HTR-8/SVneo (cell line): ENCODE results near the gene TMEM61.
"Not testable (repeated sequence)": the region's sequence is repeated elsewhere in the genome, so short reads cannot be mapped to it uniquely, and the experiment has no call there.

Experiments used
- DNase-seq: peaks from one replicate; pipeline ENCODE4 v3.0.0; 2011; ENCODE audit warnings: low spot score, mixed read lengths; ENCODE audit not compliant: insufficient read length
- FAIRE-seq: peaks from 2 replicates; lab custom pipeline; 2011; peaks lifted over from hg19 to GRCh38; lab: Jason Lieb, UNC

TMEM61 gene

GRCh38 chr1:54959241-54959640, 21.2 kb upstream of the TMEM61 start:
- no peak for FAIRE-seq
- DNase-seq: no peak

DNA sequence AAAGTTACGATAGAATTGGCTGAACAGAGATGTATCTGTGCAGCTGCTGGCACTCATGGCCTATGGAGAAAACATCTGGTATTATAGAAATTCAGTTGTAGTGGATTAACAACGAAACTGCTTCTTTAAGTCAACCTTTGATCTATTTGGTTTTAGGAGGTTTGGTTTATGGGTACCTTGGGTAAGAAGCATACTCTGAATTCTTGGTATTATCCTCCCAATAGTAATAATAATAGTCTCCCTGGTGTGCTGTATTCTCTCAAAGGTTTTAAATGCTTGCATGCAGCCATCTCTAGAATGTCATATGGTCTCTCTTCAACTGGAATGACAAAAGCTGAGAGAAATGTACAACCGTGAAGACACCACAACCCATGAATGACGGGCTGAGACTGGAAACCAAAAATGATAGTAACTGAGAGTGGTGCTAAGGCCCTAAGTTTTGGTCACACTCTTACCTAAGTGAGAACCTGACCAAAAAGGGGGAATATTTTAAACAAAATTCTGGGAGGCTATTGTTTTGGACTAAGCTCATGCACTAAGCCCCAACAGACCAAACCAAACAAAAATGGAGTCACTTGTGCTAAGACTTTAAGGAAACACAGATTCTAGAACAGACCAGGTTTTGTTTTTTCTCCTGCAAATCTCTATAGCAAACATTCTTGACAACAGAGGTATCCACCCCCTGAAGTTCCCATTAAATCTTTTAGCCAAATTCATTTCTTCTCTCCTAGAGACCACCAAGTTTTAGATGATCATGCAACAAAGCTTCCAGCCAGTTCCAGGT, 17.6 kb upstream of the TMEM61 start:
- no peak for FAIRE-seq
- DNase-seq: no peak

DNA sequence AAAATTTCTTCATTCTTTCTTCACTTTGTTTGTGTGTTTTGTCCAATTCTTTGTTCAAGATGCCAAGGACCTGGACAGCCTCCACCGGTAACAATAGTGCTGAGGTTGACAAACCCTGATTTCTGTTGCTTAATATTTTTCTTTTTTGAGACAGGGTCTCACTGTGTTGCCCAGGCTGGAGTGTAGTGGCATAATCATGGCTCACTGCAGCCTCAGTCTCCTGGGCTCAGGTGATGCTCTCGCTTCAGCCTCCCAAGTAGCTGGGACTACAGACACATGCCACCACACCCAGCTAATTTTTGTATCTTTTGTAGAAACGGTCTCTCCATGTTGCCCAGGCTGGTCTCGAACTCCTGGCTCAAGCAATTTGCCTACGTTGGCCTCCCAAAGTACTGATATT, 16.6 kb upstream of the TMEM61 start:
- FAIRE-seq: not testable (repeated sequence)

GRCh38 chr1:54965624-54966340, 14.6 kb upstream of the TMEM61 start:
- FAIRE-seq: no peak
- no peak for DNase-seq

More for the DNA sequence above, 16.6 kb upstream of the TMEM61 start:
- not testable (repeated sequence) for DNase-seq

DNA sequence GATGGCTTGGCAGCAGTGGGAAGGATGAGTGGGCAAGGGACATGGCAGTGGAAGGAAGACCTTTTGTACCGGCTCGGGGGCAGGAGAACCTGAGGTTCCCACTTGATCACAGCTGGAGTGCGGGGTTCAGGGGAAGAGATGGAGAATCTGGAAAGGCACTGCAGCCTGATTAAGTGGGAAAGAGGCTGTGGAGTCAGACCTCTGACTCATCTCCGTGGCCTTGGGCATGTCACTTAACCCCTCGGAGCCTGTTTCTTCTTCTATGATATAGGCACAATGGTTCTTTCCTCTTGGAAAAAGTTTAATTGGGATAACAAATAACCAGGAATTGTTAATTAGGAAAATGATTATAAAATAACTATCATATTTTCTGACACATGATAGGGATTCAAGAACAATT, 13.1 kb upstream of the TMEM61 start:
- no peak for FAIRE-seq
- no peak for DNase-seq

DNA sequence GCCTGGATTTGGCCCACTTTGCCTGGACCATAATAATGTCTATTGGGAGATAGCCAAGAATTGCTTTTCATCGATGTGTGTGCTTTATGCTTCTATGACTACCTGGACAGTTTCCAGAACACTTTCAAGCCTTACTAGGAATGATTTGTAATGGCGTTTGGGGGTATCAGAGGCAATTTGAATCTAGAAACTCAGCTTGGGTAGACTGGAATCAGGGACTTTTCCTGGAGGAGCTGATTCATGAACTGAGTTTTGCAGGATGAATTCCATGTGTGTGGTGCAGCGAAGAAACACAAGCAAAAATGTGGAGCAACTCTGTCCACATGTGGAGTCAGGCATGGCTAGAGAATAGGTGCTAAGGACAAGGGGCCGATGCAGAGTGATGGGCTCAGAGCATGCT, 11.9 kb upstream of the TMEM61 start:
- no peak for FAIRE-seq

GRCh38 chr1:54969879-54970278, 10.5 kb upstream of the TMEM61 start:
- FAIRE-seq (no peak), DNase-seq (no peak)

More for the DNA sequence above, 11.9 kb upstream of the TMEM61 start:
- DNase-seq: no peak

GRCh38 chr1:54970901-54971300, 9.5 kb upstream of the TMEM61 start:
- no peak for FAIRE-seq

GRCh38 chr1:54971317-54971791, 9.1 kb upstream of the TMEM61 start:
- FAIRE-seq (peak; percentile 40), DNase-seq (peak; percentile 45)

More at GRCh38 chr1:54970901-54971300, 9.5 kb upstream of the TMEM61 start:
- no peak for DNase-seq

DNA sequence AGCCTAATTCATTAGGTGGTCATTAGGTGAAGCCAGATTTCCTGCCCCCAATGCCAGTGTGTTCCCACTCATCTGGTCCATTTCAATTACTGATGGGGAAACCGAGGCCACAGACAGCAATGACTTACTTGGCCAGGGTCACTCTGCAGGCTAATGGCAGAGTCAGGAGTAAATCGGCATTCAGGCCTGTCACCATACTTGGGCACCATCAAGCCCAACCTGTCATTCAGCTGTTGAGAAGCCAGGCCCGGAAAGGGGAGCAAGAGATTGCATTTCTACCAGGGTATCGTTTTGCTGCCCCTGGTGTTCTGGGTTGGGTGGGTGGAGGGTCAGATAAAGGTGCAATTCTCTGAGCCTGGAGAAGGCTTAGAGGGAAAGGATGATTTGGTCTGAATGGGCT, 8.0 kb upstream of the TMEM61 start:
- DNase-seq: no peak
- no peak for FAIRE-seq

DNA sequence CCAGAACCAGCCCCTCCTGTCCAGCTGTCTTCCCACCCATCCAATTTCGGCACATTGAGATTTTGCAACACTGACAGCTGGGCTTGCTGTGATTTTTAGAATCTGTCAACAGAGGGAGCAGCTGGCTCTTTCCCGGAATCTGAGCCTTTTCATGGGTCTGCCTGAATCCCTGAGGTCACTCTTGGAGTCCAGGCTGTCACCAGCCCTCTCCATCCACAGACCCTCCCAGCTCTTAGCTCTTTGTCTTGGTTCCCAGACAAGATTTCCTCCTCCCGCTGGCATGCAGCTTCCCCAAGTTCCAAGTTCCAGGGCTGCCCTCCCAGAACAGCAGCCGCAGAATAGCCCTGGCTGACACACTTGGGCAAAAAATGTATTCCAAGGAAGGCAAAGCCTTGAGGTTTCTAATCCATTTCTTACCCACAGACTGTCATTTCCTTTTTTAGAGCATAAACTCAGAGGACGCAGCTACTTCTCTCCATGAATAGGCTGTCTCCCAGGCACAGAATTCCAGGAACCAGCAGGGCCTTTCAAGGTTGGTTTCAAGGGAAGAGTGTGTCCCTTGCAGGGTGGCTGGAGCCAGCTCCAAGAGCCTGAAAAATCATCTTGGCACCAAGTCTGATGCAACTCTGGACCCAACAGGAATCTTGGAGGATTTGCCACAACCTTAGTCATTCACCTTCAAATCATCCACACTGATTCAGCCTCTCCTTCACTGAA, 7.1 kb upstream of the TMEM61 start:
- FAIRE-seq (no peak), DNase-seq (peak; percentile 37)

DNA sequence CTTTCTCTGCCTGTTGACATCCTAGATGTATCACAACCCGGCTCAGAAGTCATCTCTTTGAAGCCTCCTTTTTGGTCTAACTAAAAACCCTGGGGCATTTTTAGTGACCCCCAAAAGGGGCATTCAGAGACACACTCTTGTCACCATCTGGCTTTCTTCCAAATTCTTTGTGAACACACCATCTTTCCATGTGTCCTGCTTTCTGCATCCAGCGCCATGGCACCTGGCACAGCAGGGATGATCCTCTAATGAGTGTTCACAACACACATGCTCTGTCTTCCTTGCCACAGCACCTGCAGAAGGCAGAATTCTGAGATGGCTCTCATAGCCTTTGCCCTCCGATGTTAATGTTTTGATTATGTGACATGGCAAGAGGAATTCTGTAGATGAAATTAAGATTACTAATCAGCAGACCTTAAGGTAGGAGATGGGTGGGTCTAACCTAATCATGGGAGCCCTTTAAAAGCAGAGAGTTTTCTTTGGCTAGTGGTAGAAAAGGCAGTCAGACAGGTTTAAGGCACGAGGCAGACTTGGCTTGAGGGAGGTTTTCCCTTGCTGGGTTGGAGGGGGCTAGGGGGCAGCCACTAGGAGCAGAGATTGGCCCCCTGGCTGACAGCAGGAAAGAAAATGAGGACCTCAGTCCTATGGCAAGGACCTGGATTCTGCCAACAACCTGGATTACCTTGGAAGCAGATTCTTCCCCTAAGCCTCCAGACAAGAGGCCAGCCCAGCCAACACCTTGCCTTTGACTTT, 4.9 kb upstream of the TMEM61 start:
- no peak for DNase-seq
- FAIRE-seq: no peak

GRCh38 chr1:54976747-54977146, 3.7 kb upstream of the TMEM61 start:
- DNase-seq (no peak), FAIRE-seq (no peak)

DNA sequence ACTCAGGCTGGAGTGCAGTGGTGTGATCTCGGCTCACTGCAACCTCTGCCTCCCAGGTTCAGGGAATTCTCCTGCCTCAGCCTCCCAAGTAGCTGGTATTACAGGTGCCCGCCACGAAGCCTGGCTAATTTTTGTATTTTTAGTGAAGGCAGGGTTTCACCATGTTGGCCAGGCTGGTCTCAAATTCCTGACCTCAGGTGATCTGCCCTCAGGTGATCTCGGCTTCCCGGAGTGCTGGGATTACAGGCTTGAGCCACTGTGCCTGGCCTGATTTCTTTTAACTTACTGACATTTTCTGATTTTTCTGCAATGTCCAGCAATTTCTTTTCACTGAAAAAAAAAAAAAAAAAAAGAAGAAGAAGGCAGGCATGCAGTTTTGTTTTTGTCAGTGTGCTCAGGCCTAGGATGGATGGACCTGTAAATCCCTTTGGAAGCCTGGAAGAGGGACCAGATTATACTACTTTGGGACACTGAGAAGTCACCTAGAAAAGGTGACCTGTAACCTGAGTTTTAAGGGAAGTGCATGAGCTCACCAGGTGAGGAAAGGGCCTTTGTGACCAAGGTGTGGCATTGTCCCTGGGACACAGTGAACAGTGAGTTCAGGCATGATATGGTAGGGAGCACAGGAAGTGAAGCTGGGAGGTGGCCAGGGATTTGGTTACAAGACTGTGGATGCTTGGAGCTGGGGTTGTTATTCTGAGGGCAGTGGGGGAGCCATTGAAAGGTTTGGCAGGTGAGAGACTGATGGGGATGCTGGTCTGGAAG, 2.7 kb upstream of the TMEM61 start:
- FAIRE-seq: no peak

GRCh38 chr1:54978528-54979326, 1.7 kb upstream of the TMEM61 start:
- DNase-seq: no peak
- no peak for FAIRE-seq

More for the DNA sequence above, 2.7 kb upstream of the TMEM61 start:
- no peak for DNase-seq

DNA sequence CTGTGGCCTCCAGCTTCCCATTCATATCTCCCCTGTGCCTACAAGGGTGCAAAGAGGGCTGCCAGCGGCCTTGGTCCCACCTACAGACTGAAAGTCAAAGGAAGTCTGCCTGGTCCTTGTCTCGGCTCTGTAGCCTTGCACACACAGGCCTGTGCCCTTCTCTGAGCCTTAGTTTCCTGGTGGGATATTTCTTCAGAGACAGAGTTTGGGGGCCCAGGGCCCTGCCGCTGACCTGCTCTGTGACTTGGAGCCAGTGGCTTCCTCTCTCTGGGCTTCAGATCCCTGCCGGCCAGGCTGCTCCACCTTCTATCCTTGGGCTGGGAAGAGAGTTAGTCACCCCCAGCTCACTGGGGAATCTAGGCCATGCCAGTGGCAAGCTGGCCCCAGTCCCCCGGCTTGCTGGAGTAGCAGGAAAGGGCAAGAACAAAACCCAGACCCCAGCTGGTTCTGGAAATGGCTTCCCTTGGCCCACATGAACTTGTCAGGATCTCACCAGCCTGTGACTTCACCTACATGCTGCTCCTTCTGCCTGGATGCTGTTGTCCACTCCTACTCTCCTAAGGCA, 1.0 kb upstream of the TMEM61 start:
- no peak for FAIRE-seq

GRCh38 chr1:54980046-54980527, 341 bp upstream of the TMEM61 start:
- no peak for DNase-seq
- no peak for FAIRE-seq

More for the DNA sequence above, 1.0 kb upstream of the TMEM61 start:
- no peak for DNase-seq

DNA sequence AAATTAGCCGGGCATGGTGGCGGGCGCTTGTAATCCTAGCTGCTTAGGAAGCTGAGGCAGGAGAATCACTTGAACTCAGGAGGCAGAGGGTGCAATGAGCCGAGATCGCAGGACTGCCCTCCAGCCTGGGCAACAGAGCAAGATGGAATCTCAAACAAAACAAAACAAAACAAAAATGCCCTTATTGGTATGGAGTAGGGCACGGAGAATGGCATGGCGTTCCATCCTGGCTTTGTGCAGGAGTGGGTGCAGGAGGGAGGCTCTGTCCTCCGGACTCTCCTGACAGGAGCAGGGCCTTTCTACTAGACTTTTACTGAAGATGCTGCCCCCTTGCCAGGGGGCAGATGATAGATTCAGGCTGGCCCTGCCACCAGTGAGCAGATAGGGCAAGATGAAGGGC, 1.0 kb downstream of the TMEM61 start:
- FAIRE-seq (no peak), DNase-seq (no peak)
